Caco-2 (cell line): ENCODE measurements around the gene ABL2. TPM values are rescaled to one million over a fixed set of nuclear protein-coding genes. Genes with fewer than 3 reads are reported as not detected.

Source experiments
- BruUV-seq: library from RNA; stranded (reverse); fragments of 400-500 nt; replicated peaks from 2 replicates; lab custom pipeline; 2021; lab: Mats Ljungman, UMichigan
- CTCF ChIA-PET: fragments of 300-600 bp; sonication (Branson Sonifier 250); formaldehyde crosslinking; loops from one replicate; lab custom pipeline; 2022; ENCODE audit warnings: antibody characterized with exemption; lab: Charles Lee
- POLR2A ChIA-PET: fragments of 300-600 bp; sonication (Branson Sonifier 250); formaldehyde crosslinking; loops from one replicate; lab custom pipeline; 2022; ENCODE audit warnings: antibody characterized with exemption; lab: Charles Lee
- DNase-seq, 2 experiments: peaks; one replicate each; pipeline versions ENCODE4 v3.0.0 to v3.0.0-alpha.2; 2020 to 2022
- H3K27me3 ChIP-seq: replicated peaks from 2 replicates; pipeline ENCODE4 v1.6.0; 2011; ENCODE audit warnings: low read length; ENCODE audit not compliant: control insufficient read depth, insufficient read depth
- H3K36me3 ChIP-seq: 2 replicates; pipeline ENCODE4 v1.5.1; 2011; ENCODE audit warnings: low read length; ENCODE audit not compliant: control insufficient read depth, insufficient read depth
- H3K4me1 ChIP-seq: fragments of 250-450 bp; sonication (Bioruptor Pico); 2 replicates; pipeline ENCODE4 v1.5.1; 2020; ENCODE audit warnings: mild to moderate bottlenecking
- H3K4me3 ChIP-seq: 2 replicates; pipeline ENCODE4 v1.5.1; 2011; ENCODE audit warnings: low read depth, mild to moderate bottlenecking, control low read depth, low read length
- H3K9me3 ChIP-seq: fragments of 250-450 bp; sonication (Bioruptor Pico); 2 replicates; pipeline ENCODE4 v1.5.1; 2020; ENCODE audit warnings: mild to moderate bottlenecking, moderate library complexity
- H3K27ac Mint-ChIP-seq: one replicate; pipeline ENCODE4 v1.8.0; 2022; ENCODE audit warnings: mixed read lengths; ENCODE audit not compliant: unreplicated experiment
- H3K27me3 Mint-ChIP-seq: one replicate; pipeline ENCODE4 v1.8.0; 2022; ENCODE audit warnings: mixed read lengths; ENCODE audit not compliant: insufficient read depth, unreplicated experiment
- H3K36me3 Mint-ChIP-seq: one replicate; pipeline ENCODE4 v1.8.0; 2022; ENCODE audit warnings: mild to moderate bottlenecking, mixed read lengths; ENCODE audit not compliant: insufficient read depth, unreplicated experiment
- H3K4me1 Mint-ChIP-seq: one replicate; pipeline ENCODE4 v1.8.0; 2022; ENCODE audit warnings: low read depth, mixed read lengths; ENCODE audit not compliant: unreplicated experiment
- H3K4me3 Mint-ChIP-seq: one replicate; pipeline ENCODE4 v1.8.0; 2022; ENCODE audit warnings: mild to moderate bottlenecking, moderate library complexity, mixed read lengths; ENCODE audit not compliant: unreplicated experiment
- H3K9me3 Mint-ChIP-seq: one replicate; pipeline ENCODE4 v1.8.0; 2022; ENCODE audit warnings: mixed read lengths; ENCODE audit not compliant: unreplicated experiment
- CTCF ChIP-seq, 2 experiments: fragments of 200-600 bp in 1 of 2; IDR thresholded peaks; 1 replicate in 1 of 2; 2 replicates in 1 of 2; pipeline versions ENCODE4 v1.5.1 to v1.8.0; 2011 to 2022; ENCODE audit warnings: antibody characterized with exemption in 1 of 2, control low read depth in 1 of 2, inconsistent platforms in 1 of 2, low read depth in 1 of 2, low read length in 1 of 2, mild to moderate bottlenecking in 1 of 2, moderate library complexity in 1 of 2; ENCODE audit not compliant: insufficient read depth in 1 of 2, severe bottlenecking in 1 of 2, unreplicated experiment in 1 of 2
- intact Hi-C: fragments of 100-400 bp; cut with micrococcal nuclease; formaldehyde crosslinking; loops from one replicate; pipeline ENCODE4 v1.10.0; 2022; ENCODE audit not compliant: unreplicated experiment
- total RNA-seq: library from RNA; stranded (reverse); gene quantifications from 2 replicates; pipeline ENCODE4 v1.2.3, GENCODE V29; 2022

The ABL2 gene
- total RNA-seq, 1 experiment from 2014 or later, result 21.6 TPM

GRCh38 chr1:179105393-179105792 lies 124.1 kb downstream of the ABL2 start:
- TF ChIP-seq CTCF (IDR thresholded peaks at IDR 0.05; ENCODE audit: insufficient read depth in 1 of 2, low read depth in 1 of 2, low read length in 1 of 2, severe bottlenecking in 1 of 2, unreplicated experiment in 1 of 2), result peak; percentile 61 to 65
- Histone ChIP-seq H3K9me3 (no peaks in the 10 kb centered on the region), H3K27me3 (no peaks in the 10 kb centered on the region), H3K4me1 (no peaks in the 10 kb centered on the region), H3K4me3 (no peak overlapping the region), H3K36me3 (peaks cover 6% of the 10 kb centered on the region; the same call in 1 of the 2 replicates)
- H3K36me3 Mint-ChIP-seq, result peaks cover 53% of the 10 kb centered on the region
- peak in 1 of 2 experiments; percentile 59 for DNase-seq
- no peaks in the 10 kb centered on the region for H3K27me3 Mint-ChIP-seq
- H3K27ac Mint-ChIP-seq, result no peak overlapping the region
- peaks cover 5% of the 10 kb centered on the region for H3K4me1 Mint-ChIP-seq
- ChIA-PET CTCF (interaction anchor here (0.5 to 0.6 kb wide), 4 partner anchors 16 to 709 kb away, joined by 3 to 4 read pairs (median 3); no protein-coding TSS in a partner anchor), POLR2A (no interaction called here)
- H3K4me3 Mint-ChIP-seq, result no peak overlapping the region
- BruUV-seq, result no TSS peak
- H3K9me3 Mint-ChIP-seq, result no peaks in the 10 kb centered on the region
- intact Hi-C loops, result loop anchor here (5.0 kb wide), 1 partner anchor 87 kb away; no protein-coding TSS in a partner anchor

- intact Hi-C loops, result loop anchor here (5.0 kb wide), 1 partner anchor 88 kb away; no protein-coding TSS in a partner anchor
- Histone ChIP-seq H3K4me3 (no peak overlapping the region), H3K9me3 (no peaks in the 10 kb centered on the region), H3K27me3 (no peaks in the 10 kb centered on the region), H3K36me3 (0 out of 2 replicates have a peak, but pooled peaks cover 6% of the 10 kb centered on the region), H3K4me1 (no peaks in the 10 kb centered on the region)
- peaks cover 48% of the 10 kb centered on the region for H3K36me3 Mint-ChIP-seq
- no peaks in the 10 kb centered on the region for H3K9me3 Mint-ChIP-seq
- DNase-seq, result no peak
- TF ChIP-seq CTCF (IDR thresholded peaks at IDR 0.05; ENCODE audit: insufficient read depth in 1 of 2, low read depth in 1 of 2, low read length in 1 of 2, severe bottlenecking in 1 of 2, unreplicated experiment in 1 of 2), result no peak
- POLR2A ChIA-PET, result no interaction called here
- H3K27me3 Mint-ChIP-seq, result no peaks in the 10 kb centered on the region
- no peak overlapping the region for H3K4me3 Mint-ChIP-seq
- CTCF ChIA-PET, result interaction anchor here (0.6 kb wide), 1 partner anchor 709 kb away, joined by 4 read pairs; no protein-coding TSS in a partner anchor
- no peak overlapping the region for H3K27ac Mint-ChIP-seq
- H3K4me1 Mint-ChIP-seq, result peaks cover 5% of the 10 kb centered on the region
- no TSS peak for BruUV-seq
Measured at GRCh38 chr1:179104611-179105250, 124.7 kb downstream of the ABL2 start.

GRCh38 chr1:179103999-179104398 lies 125.5 kb downstream of the ABL2 start:
- no peak overlapping the region for H3K4me3 Mint-ChIP-seq
- H3K27me3 Mint-ChIP-seq, result no peaks in the 10 kb centered on the region
- no peak for DNase-seq
- H3K36me3 ChIP-seq, result 0 out of 2 replicates have a peak, but pooled peaks cover 6% of the 10 kb centered on the region
- intact Hi-C loops, result no loop called here
- TF ChIP-seq CTCF (IDR thresholded peaks at IDR 0.05; ENCODE audit: insufficient read depth in 1 of 2, low read depth in 1 of 2, low read length in 1 of 2, severe bottlenecking in 1 of 2, unreplicated experiment in 1 of 2), result no peak
- ChIA-PET CTCF (no interaction called here), POLR2A (no interaction called here)
- no peaks in the 10 kb centered on the region for H3K9me3 Mint-ChIP-seq
- no peaks in the 10 kb centered on the region for H3K27me3 ChIP-seq
- no peak overlapping the region for H3K4me3 ChIP-seq
- no peaks in the 10 kb centered on the region for H3K9me3 ChIP-seq
- no TSS peak for BruUV-seq
- H3K36me3 Mint-ChIP-seq, result peaks cover 45% of the 10 kb centered on the region
- H3K27ac Mint-ChIP-seq, result no peak overlapping the region
- H3K4me1 Mint-ChIP-seq, result peaks cover 5% of the 10 kb centered on the region
- H3K4me1 ChIP-seq, result no peaks in the 10 kb centered on the region
